Left lobe of liver (tissue), 2 donors: ENCODE measurements around the gene NAV3. TPM values are rescaled to one million over a fixed set of nuclear protein-coding genes. Genes with fewer than 3 reads are reported as not detected.
"Not testable (repeated sequence)": the region's sequence is repeated elsewhere in the genome, so short reads cannot be mapped to it uniquely, and the experiment has no call there.

Experiments used
- ATAC-seq: fragments of 200-7000 bp; cut with Tn5 transposase; one replicate; pipeline ENCODE4 v1.9.1; 2020; ENCODE audit warnings: mild to moderate bottlenecking, moderate library complexity
- DNase-seq: peaks from one replicate; pipeline ENCODE4 v3.0.0-alpha.2; 2020; ENCODE audit warnings: low spot score
- total RNA-seq: library from RNA; stranded (reverse); gene quantifications from one replicate; pipeline ENCODE4 v1.2.1, GENCODE V29; 2021
- donor health status: DM: no; HTN: no; CAD: no; lungs with moderate emphysema.
- donor health status: DM: no; HTN: yes; CAD: no.

The NAV3 gene
- total RNA-seq, 1 donor from 2014 or later: 0.48 TPM

DNA sequence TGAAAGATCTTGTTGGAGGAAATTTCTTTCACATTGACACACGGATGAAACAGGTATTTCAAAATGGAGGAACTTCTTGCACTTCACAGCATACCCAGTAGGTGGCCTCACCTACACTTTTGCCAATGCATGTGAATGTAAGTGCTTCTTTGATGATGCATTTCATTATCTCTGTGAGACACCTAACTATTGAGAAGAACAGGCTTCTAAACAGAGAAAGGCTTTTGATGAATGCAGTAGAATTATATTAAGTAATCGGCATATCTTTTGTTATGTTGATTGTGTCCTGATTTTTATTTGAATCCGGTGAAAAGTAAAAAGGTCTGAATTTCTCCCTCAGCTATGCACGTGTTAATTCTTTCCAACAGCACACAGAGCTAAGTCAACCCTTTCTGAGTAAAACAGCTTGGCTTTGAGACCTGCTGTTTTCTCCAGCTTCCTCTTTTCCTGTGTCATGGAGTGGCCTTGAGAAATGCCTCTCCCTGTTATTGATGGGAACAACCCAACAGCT, 399.0 kb downstream of the NAV3 start:
- DNase-seq: peak; percentile 48
- peak; percentile 94 for ATAC-seq

DNA sequence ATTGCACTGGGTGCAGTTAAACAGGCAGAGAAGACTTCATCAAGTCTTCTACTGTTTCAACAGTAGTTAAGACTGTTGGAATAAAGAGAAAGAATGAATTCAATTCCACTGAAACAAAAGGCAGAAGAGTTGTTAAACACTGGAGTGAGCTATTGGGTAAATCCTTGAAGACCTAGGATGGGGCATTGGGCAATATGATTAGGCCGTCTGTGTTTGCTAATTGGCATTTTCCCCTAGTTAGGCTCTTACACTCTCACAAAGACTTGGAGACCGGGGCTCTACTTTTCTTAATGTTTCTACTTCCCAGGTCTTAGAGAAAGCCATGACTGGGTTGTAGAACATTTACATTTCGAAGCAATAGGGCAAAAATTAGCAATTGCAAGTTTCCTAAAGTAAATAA, 402.1 kb downstream of the NAV3 start:
- DNase-seq (no peak), ATAC-seq (no peak)

DNA sequence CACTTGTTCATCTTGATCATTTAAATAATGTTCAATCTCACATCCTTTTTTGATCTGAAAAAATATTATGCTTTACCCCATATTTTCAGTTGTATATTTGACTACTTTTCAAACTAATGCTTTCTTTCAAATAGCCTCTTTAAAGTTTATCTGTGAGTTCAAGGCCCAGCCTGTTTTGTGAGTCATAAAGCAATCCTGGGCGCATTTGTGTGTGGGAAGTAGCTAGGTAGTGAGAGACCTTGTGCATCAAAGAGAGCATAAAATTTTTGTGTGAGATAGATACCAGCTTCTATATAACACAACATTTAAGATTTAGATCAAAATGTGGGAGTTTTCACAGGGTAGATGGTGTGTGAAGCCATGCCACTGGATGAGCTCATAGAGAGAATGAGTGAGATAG, 405.6 kb downstream of the NAV3 start:
- no peak for ATAC-seq
- no peak for DNase-seq

DNA sequence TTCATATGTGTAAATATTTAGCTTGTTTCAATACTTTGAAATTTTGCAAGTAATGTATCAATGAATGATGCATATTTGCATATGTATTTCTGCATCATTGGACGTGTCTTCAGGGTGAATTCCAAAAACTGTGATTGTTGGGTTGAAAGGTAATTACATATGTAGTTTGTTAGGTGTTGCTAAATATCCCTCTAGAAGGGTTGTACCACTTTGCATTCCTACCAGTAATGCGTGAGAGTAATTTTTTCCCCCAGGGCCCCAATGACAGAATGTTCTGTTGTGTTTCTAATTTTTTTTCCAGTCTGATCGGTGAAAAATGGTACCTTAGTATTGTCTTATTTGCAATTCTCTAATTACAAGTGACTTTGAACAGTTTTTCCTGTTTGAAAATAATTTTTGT, 408.9 kb downstream of the NAV3 start:
- DNase-seq: no peak
- no peak for ATAC-seq

DNA sequence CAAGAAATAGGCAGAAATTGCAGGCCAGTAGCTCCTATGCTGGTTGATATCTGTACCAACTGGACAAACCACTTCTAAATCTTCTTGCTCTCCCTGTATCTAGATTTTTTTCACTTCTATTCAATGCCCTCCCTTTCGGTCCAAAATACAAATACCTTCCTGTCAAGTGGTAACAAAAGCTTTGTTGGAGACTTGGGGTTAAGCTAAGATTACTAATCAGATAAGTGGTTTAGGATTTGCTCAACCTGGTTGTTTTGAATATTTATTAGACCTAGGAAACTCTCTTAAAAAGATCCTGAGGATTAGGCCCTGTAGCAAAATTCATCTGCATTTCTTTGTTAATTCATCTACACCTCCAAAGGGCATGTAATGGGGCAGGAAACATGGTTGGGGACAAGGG, 410.1 kb downstream of the NAV3 start:
- no peak for ATAC-seq
- no peak for DNase-seq

DNA sequence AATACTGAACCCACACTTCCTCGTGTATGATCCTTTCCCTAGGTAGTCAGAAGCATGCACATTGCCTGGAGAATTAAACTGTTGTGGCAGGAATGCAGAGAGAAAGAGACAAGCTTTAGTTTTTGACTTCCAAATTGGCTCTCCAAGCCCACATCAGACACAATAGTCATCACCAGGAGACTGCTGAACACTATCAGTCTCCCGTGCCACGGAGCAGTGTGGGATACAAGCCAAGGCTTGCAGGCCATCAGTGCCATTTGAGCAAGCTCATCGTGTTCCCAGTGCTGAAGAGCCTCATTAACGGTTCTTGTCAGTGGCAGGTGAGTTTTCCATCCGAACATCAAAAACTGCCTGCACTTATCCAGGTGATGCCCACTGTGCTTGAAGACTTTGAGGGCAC, 410.8 kb downstream of the NAV3 start:
- ATAC-seq (no peak), DNase-seq (no peak)

DNA sequence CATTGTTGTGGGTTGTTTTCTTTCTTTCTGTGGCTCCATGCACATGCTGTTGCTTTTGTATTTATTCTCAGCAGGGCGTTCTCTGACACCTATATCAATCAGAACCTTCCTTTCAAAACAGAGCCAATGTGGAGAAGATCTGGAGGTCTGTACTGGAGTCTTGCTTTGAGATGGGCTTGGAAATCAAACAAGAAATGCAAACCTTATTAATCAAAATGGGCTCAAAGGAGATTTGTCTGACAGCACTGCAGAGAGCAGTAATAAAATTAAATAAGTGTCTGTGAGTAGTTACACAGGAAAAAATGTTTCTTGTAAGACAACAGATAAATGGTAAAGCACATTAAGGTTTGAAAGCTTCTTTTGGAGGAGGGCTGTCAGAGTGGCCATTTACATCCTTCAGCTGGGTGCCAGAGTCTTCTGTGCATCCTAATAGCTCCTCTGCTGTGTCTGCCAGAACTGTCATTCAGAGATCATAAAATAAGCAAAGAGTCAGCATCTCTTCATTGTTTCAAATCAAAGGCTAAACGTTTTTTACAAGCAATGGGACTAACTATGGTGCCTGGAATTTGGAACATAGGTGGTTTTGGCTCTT, 414.3 kb downstream of the NAV3 start:
- ATAC-seq (no peak), DNase-seq (no peak)

DNA sequence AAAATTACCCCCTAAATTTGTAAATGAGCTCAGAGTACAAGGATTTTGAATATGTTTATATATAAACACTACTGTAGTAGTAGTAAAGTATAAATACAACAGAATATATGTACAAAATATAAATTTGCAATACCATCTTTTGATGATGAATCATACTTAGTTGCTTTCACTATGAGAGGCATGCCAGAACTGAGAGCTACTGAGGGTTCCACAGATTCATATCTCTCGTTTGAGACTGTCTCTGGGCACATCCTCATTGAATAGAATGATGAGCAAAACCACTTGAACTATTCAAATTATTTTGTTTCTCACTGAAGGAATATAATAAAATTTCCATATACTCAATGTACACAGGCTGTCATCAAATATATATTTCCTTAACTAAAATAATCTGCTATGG, 417.6 kb downstream of the NAV3 start:
- no peak for DNase-seq
- ATAC-seq: no peak

DNA sequence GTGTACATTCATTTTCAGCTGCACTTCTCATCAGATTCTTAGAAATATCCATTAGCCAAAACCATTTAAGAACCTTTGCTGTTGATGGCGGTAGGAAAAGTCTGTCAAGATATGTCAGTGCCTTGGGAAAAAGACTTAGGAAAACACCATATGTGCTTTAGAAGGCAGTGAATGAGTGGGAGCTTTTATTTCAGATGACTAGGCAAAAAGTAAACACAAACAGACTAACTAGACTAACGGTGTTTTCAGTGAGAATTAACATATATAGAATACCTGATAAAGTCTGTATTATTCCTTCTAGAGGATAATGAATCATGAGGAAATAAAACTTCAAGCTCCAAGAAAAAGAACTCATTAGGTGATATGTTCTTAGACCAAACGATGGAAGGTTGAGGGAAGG, 418.9 kb downstream of the NAV3 start:
- ATAC-seq (no peak), DNase-seq (no peak)

DNA sequence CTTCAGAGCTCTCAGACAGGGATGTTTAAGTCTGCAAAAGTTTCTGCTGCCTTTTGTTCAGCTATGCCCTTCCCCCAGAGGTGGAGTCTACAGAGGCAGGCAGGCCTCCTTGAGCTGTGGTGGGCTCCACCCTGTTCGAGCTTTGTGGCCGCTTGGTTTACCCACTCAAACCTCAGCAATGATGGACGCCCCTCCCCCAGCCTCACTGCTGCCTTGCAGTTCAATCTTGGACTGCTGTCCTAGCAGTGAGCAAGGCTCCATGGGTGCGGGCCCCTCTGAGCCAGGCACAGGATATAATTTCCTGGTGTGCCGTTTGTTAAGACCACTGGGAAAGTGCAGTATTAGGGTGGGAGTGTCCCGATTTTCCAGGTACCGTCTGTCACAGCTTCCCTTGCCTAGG, 427.0 kb downstream of the NAV3 start:
- not testable (repeated sequence) for ATAC-seq, DNase-seq

DNA sequence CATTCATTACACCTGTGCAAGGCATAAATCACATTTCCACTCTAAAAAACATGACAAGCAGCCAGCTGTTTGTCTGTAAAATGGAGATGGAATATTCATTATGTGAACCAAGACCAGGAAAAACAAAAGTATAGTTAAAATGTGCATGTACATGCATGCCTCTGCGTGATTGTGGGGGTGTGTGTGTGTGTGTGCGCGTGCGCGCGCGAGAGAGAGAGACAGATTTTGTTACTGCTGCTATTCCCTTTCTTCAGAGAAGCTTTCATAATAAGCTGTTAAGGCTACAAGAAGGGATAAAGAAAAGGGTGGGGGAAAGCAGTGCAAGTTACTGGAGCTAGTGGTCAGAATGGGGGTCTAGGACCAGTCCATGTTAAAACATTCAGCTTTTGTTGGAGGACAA, 430.3 kb downstream of the NAV3 start:
- DNase-seq: no peak
- no peak for ATAC-seq

DNA sequence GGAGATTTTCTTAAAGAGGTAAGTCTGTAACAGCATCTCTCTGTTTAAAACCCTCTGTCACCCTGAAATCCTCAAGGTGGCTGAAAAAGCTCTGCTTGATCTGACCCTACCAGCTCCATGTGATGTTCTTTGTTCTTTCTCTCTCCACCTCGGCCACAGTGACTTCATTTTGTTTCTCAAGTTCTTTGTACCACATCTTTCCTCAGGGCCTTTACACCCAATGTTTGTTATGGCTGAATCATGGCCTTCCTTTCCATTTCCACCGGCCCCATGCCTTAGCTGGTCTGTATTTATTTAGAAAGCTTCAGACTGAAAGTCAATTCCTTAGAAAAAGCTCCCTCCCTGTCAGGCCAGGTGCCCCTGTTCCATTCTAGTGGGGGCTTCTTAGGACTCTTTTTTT, 431.2 kb downstream of the NAV3 start:
- DNase-seq (no peak), ATAC-seq (no peak)
